Body of pancreas (tissue), 4 donors: Measurements from ENCODE around the gene C2orf76.

Source experiments
- CTCF ChIP-seq, 7 experiments: fragments of 450-650 bp in 4 of 7; fragments of 200-600 bp in 3 of 7; sonication (generic) in 3 of 7; IDR thresholded peaks; one replicate each; pipeline ENCODE4 v1.5.1; 2016 to 2019; ENCODE audit warnings: antibody characterized with exemption in 7 of 7
- POLR2A ChIP-seq, 3 donors: fragments of 450-650 bp; IDR thresholded peaks; one replicate each; pipeline ENCODE4 v1.6.1; 2016; ENCODE audit warnings: antibody characterized with exemption in 3 of 3, mild to moderate bottlenecking in 2 of 3

- TF ChIP-seq CTCF (IDR thresholded peaks at IDR 0.05) (peak; percentile 57 to 96 (median 92)), POLR2A (IDR thresholded peaks at IDR 0.05) (no peak)
These were observed 41.0 kb upstream of the C2orf76 start for GRCh38 chr2:119407430-119408220.
